GM13977 (cell line): ENCODE data around the gene BMP2.

Source experiments
- DNase-seq: peaks from one replicate; pipeline ENCODE4 v3.0.0; 2012; ENCODE audit warnings: low spot score
- CTCF ChIP-seq: IDR thresholded peaks from 2 replicates; pipeline ENCODE4 v1.5.1; 2012; ENCODE audit warnings: mild to moderate bottlenecking, control low read depth; ENCODE audit not compliant: insufficient read depth; ENCODE audit errors: extremely low read depth, missing control alignments
- in situ Hi-C: fragments of 300-500 bp; cut with MboI; formaldehyde crosslinking; loops from one replicate; pipeline ENCODE4 v1.12.0; 2022; ENCODE audit warnings: low sequenced_read_pairs, low pct_unique_long_range_greater_than_20kb, mixed read lengths, inconsistent platforms; ENCODE audit not compliant: unreplicated experiment

BMP2 gene

GRCh38 chr20:6767536-6768227 is at the start of gene BMP2:
BMP2 (plus strand) TSS chr20:6767686; CDS start chr20:6770127, 2,441 bp downstream.
- DNase-seq: peak; percentile 68
- in situ Hi-C loops: no loop called here
- no peak for TF ChIP-seq CTCF

- no peak for TF ChIP-seq CTCF
- in situ Hi-C loops: no loop called here
- DNase-seq: no peak
Measured at GRCh38 chr20:6718662-6719368, 48.7 kb upstream of the BMP2 start.

DNA sequence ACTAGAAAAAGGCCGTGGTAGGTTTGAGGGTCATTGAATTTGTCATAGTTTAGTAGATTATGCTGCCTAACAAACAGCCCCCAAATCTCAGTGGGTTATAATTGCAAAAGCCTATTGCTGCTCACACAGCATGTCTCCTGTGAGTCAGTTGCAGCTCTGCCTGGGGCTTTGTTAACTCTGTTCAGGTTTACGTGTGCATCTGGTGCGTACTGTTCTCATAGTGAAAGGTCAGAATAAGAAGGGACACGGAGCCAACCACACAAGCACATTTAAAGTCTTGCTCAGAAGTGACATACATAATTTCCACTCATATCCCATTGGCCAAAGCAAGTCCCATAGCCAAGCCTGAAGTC is 48.1 kb upstream of the BMP2 start:
- in situ Hi-C loops: no loop called here
- no peak for DNase-seq
- no peak for TF ChIP-seq CTCF

DNA sequence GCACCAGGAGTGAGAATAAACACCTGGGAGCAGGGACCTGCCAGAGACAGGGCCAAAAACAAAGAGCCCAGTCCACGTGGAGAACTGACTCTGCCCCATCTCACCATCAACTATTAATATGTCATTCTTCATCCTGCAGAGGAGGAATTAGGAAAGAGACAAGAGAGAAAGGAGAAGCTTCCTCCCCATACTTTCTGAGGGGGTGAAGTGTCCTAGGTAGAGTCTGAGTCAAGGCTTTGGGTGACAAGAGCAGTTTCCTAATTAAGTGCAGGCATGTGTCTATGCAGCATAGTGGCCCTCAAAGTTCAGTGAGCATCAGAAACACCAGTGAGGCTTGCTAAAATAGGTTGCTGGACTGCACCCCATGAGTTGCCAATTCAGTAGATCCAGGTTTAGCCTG is 40.7 kb upstream of the BMP2 start:
- no peak for DNase-seq
- no peak for TF ChIP-seq CTCF
- in situ Hi-C loops: no loop called here

GRCh38 chr20:6730672-6731328 is 36.7 kb upstream of the BMP2 start:
- no peak for TF ChIP-seq CTCF
- DNase-seq: no peak
- in situ Hi-C loops: no loop called here

- DNase-seq: no peak
- no peak for TF ChIP-seq CTCF
- in situ Hi-C loops: no loop called here
Measured at GRCh38 chr20:6732001-6732447, 35.5 kb upstream of the BMP2 start.
